WTC11 (cell line): ENCODE measurements around the gene PLK2. TPM values are rescaled to one million over a fixed set of nuclear protein-coding genes. Genes with fewer than 3 reads are reported as not detected.

ENCODE experiments used
- ATAC-seq: fragments of 200-7000 bp; cut with Tn5 transposase; 2 replicates; pipeline ENCODE4 v1.10.0; 2021; ENCODE audit warnings: mild to moderate bottlenecking, moderate library complexity
- CTCF ChIA-PET: fragments of 300-600 bp; sonication (Branson Sonifier 250); formaldehyde crosslinking; loops from one replicate; lab custom pipeline; 2021; ENCODE audit warnings: antibody characterized with exemption; lab: Charles Lee
- POLR2A ChIA-PET: fragments of 350-600 bp; sonication (Branson Sonifier 250); formaldehyde crosslinking; loops from one replicate; lab custom pipeline; 2021; ENCODE audit warnings: antibody characterized with exemption; lab: Charles Lee
- DNase-seq: peaks from one replicate; pipeline ENCODE4 v3.0.0; 2021; ENCODE audit warnings: low spot score
- H3K27ac Mint-ChIP-seq: 2 replicates; pipeline ENCODE4 v1.8.0; 2021; ENCODE audit warnings: mixed read lengths
- H3K27me3 Mint-ChIP-seq: 2 replicates; pipeline ENCODE4 v1.8.0; 2021; ENCODE audit warnings: low read depth, mild to moderate bottlenecking, moderate library complexity, mixed read lengths
- H3K36me3 Mint-ChIP-seq: 2 replicates; pipeline ENCODE4 v1.8.0; 2021; ENCODE audit warnings: mixed read lengths
- H3K4me1 Mint-ChIP-seq: 2 replicates; pipeline ENCODE4 v1.8.0; 2022; ENCODE audit warnings: mixed read lengths
- H3K4me3 Mint-ChIP-seq: 2 replicates; pipeline ENCODE4 v1.8.0; 2021; ENCODE audit warnings: mild to moderate bottlenecking, moderate library complexity, mixed read lengths
- H3K9me3 Mint-ChIP-seq: 2 replicates; pipeline ENCODE4 v1.8.0; 2021; ENCODE audit warnings: mixed read lengths
- ATF2 ChIP-seq: sonication (generic); formaldehyde crosslinking; IDR thresholded peaks from 2 replicates; pipeline ENCODE4 v1.8.1; 2022; ENCODE audit warnings: low read depth, missing genetic modification reagents, borderline replicate concordance
- ATF3 ChIP-seq: sonication (generic); formaldehyde crosslinking; conservative IDR thresholded peaks from 2 replicates; pipeline ENCODE4 v1.8.1; 2022; ENCODE audit warnings: mild to moderate bottlenecking, missing genetic modification reagents
- CREM ChIP-seq: sonication (generic); formaldehyde crosslinking; IDR thresholded peaks from 2 replicates; pipeline ENCODE4 v1.8.1; 2022; ENCODE audit warnings: mild to moderate bottlenecking, missing genetic modification reagents, moderate library complexity
- E2F4 ChIP-seq: sonication (generic); formaldehyde crosslinking; IDR thresholded peaks from 2 replicates; pipeline ENCODE4 v1.8.1; 2022; ENCODE audit warnings: low read depth, mild to moderate bottlenecking, moderate library complexity, missing genetic modification reagents, borderline replicate concordance
- E2F5 ChIP-seq: sonication (generic); formaldehyde crosslinking; IDR thresholded peaks from 2 replicates; pipeline ENCODE4 v1.8.1; 2022; ENCODE audit warnings: mild to moderate bottlenecking, moderate library complexity, missing genetic modification reagents
- FOXP4 ChIP-seq: sonication (generic); formaldehyde crosslinking; IDR thresholded peaks from 2 replicates; pipeline ENCODE4 v1.8.0; 2022; ENCODE audit warnings: mild to moderate bottlenecking, missing genetic modification reagents
- GRHL2 ChIP-seq: fragments of 250-450 bp; sonication (Bioruptor Pico); IDR thresholded peaks from 2 replicates; pipeline ENCODE4 v1.8.0; 2022; ENCODE audit warnings: mild to moderate bottlenecking, moderate library complexity; ENCODE audit not compliant: insufficient replicate concordance, severe bottlenecking
- HMGXB4 ChIP-seq: sonication (generic); formaldehyde crosslinking; IDR thresholded peaks from 2 replicates; pipeline ENCODE4 v1.8.1; 2023; ENCODE audit warnings: mild to moderate bottlenecking, moderate library complexity, missing genetic modification reagents
- NFATC4 ChIP-seq: fragments of 250-450 bp; sonication (Bioruptor Pico); IDR thresholded peaks from 2 replicates; pipeline ENCODE4 v1.9.0; 2021; ENCODE audit warnings: mild to moderate bottlenecking
- NFE2L1 ChIP-seq: sonication (generic); formaldehyde crosslinking; IDR thresholded peaks from 2 replicates; pipeline ENCODE4 v1.8.1; 2023; ENCODE audit warnings: missing genetic modification reagents
- NR2C2 ChIP-seq: sonication (generic); formaldehyde crosslinking; IDR thresholded peaks from 2 replicates; pipeline ENCODE4 v1.8.0; 2022; ENCODE audit warnings: mild to moderate bottlenecking, missing genetic modification reagents
- PRDM15 ChIP-seq: sonication (generic); formaldehyde crosslinking; IDR thresholded peaks from 2 replicates; pipeline ENCODE4 v1.8.0; 2022; ENCODE audit warnings: missing genetic modification reagents
- SP1 ChIP-seq: sonication (generic); formaldehyde crosslinking; conservative IDR thresholded peaks from 2 replicates; pipeline ENCODE4 v1.8.1; 2022; ENCODE audit warnings: missing genetic modification reagents
- STAT6 ChIP-seq: sonication (generic); formaldehyde crosslinking; conservative IDR thresholded peaks from 2 replicates; pipeline ENCODE4 v1.8.1; 2023; ENCODE audit warnings: mild to moderate bottlenecking, low read depth, missing genetic modification reagents, moderate library complexity
- ZNF317 ChIP-seq: sonication (generic); formaldehyde crosslinking; IDR thresholded peaks from 2 replicates; pipeline ENCODE4 v1.8.1; 2023; ENCODE audit warnings: low read depth, mild to moderate bottlenecking, moderate library complexity, missing genetic modification reagents, borderline replicate concordance
- ZNF425 ChIP-seq: fragments of 250-450 bp; sonication (Bioruptor Pico); conservative IDR thresholded peaks from 2 replicates; pipeline ENCODE4 v1.9.0; 2021; ENCODE audit warnings: mild to moderate bottlenecking
- total RNA-seq: library from RNA; stranded (reverse); gene quantifications from 3 replicates; pipeline ENCODE4 v1.2.3, GENCODE V29; 2021

Gene PLK2
- total RNA-seq, 1 experiment from 2014 or later = 37.1 TPM

GRCh38 chr5:58431832-58432231, 28.1 kb downstream of the PLK2 start (continued):
- TF ChIP-seq PRDM15 (no peak), NFE2L1 (CRISPR knock-in tag) (no peak), ATF3 (CRISPR knock-in tag) (no peak), FOXP4 (CRISPR knock-in tag) (no peak), NR2C2 (CRISPR knock-in tag) (no peak), E2F5 (CRISPR knock-in tag) (no peak)

- no peak for DNase-seq
- no peak for ATAC-seq
- H3K27me3 Mint-ChIP-seq = no peaks in the 10 kb centered on the region; the same call in 1 of the 2 replicates
- peaks cover 7% of the 10 kb centered on the region; the same call in 1 of the 2 replicates for H3K9me3 Mint-ChIP-seq
- peaks cover 45% of the 10 kb centered on the region for H3K4me1 Mint-ChIP-seq
- CTCF ChIA-PET = no interaction called here
- no peak overlapping the region for H3K4me3 Mint-ChIP-seq
- no peak overlapping the region for H3K27ac Mint-ChIP-seq
- POLR2A ChIA-PET = interaction anchor here (0.6 kb wide), 1 partner anchor 12 kb away, joined by 3 read pairs; no protein-coding TSS in a partner anchor
- TF ChIP-seq SP1 (CRISPR knock-in tag) (no peak), ZNF317 (no peak), HMGXB4 (CRISPR knock-in tag) (no peak), ZNF425 (CRISPR knock-in tag) (no peak)
- H3K36me3 Mint-ChIP-seq = no peaks in the 10 kb centered on the region; the same call in 1 of the 2 replicates
These were observed 47.0 kb downstream of the PLK2 start for GRCh38 chr5:58412932-58413331.

- no peak for ATAC-seq
- no peak for DNase-seq
- no peak overlapping the region for H3K27ac Mint-ChIP-seq
- peaks cover 7% of the 10 kb centered on the region; the same call in 1 of the 2 replicates for H3K9me3 Mint-ChIP-seq
- POLR2A ChIA-PET = no interaction called here
- no peak overlapping the region for H3K4me3 Mint-ChIP-seq
- H3K4me1 Mint-ChIP-seq = peaks cover 54% of the 10 kb centered on the region
- H3K27me3 Mint-ChIP-seq = peaks cover 6% of the 10 kb centered on the region
- no peaks in the 10 kb centered on the region; the same call in 1 of the 2 replicates for H3K36me3 Mint-ChIP-seq
- CTCF ChIA-PET = no interaction called here
- TF ChIP-seq E2F4 (CRISPR knock-in tag) (no peak), GRHL2 (no peak), CREM (no peak), ATF2 (CRISPR knock-in tag) (no peak), NFATC4 (CRISPR knock-in tag) (no peak), STAT6 (no peak)
These were observed 47.8 kb downstream of the PLK2 start for GRCh38 chr5:58412081-58412480.
